ENCODE measurements around the gene LNPEP. TPM values are rescaled to one million over a fixed set of nuclear protein-coding genes. Genes with fewer than 3 reads are reported as not detected.

The LNPEP gene
- total RNA-seq, 1 donor from 2014 or later = 13.2 TPM

GRCh38 chr5:96909003-96909402 is 26.9 kb upstream of the LNPEP start:
- no peaks in the 10 kb centered on the region for H3K9me3 Mint-ChIP-seq (ENCODE audit: unreplicated experiment)
- DNase-seq (ENCODE audit: low spot score) = no peak
- no peak overlapping the region for H3K27ac Mint-ChIP-seq (ENCODE audit: unreplicated experiment)
- no peak overlapping the region for H3K4me3 Mint-ChIP-seq (ENCODE audit: unreplicated experiment)
- no peaks in the 10 kb centered on the region for H3K27me3 Mint-ChIP-seq (ENCODE audit: unreplicated experiment)
- no peak for TF ChIP-seq CTCF (IDR thresholded peaks at IDR 0.05; ENCODE audit: unreplicated experiment)
- no peaks in the 10 kb centered on the region for H3K4me1 Mint-ChIP-seq (ENCODE audit: unreplicated experiment)
- H3K36me3 Mint-ChIP-seq (ENCODE audit: low read depth, unreplicated experiment) = no peaks in the 10 kb centered on the region

- no peak for DNase-seq (ENCODE audit: low spot score)
- Mint-ChIP-seq H3K27me3 (ENCODE audit: unreplicated experiment) (no peaks in the 10 kb centered on the region), H3K27ac (ENCODE audit: unreplicated experiment) (no peak overlapping the region), H3K4me1 (ENCODE audit: unreplicated experiment) (no peaks in the 10 kb centered on the region), H3K4me3 (ENCODE audit: unreplicated experiment) (no peak overlapping the region), H3K9me3 (ENCODE audit: unreplicated experiment) (no peaks in the 10 kb centered on the region), H3K36me3 (ENCODE audit: low read depth, unreplicated experiment) (no peaks in the 10 kb centered on the region)
- no peak for TF ChIP-seq CTCF (IDR thresholded peaks at IDR 0.05; ENCODE audit: unreplicated experiment)
Observed at GRCh38 chr5:96909435-96909834, 26.4 kb upstream of the LNPEP start.

- Mint-ChIP-seq H3K9me3 (ENCODE audit: unreplicated experiment) (no peaks in the 10 kb centered on the region), H3K27me3 (ENCODE audit: unreplicated experiment) (no peaks in the 10 kb centered on the region), H3K4me3 (ENCODE audit: unreplicated experiment) (no peak overlapping the region), H3K27ac (ENCODE audit: unreplicated experiment) (no peak overlapping the region), H3K4me1 (ENCODE audit: unreplicated experiment) (no peaks in the 10 kb centered on the region), H3K36me3 (ENCODE audit: low read depth, unreplicated experiment) (no peaks in the 10 kb centered on the region)
- TF ChIP-seq CTCF (IDR thresholded peaks at IDR 0.05; ENCODE audit: unreplicated experiment) = no peak
- DNase-seq (ENCODE audit: low spot score) = no peak
Observed at GRCh38 chr5:96911139-96911538, 24.7 kb upstream of the LNPEP start.

- Mint-ChIP-seq H3K27ac (ENCODE audit: unreplicated experiment) (no peak overlapping the region), H3K27me3 (ENCODE audit: unreplicated experiment) (no peaks in the 10 kb centered on the region), H3K4me1 (ENCODE audit: unreplicated experiment) (no peaks in the 10 kb centered on the region)
Observed at GRCh38 chr5:96913233-96913632, 22.6 kb upstream of the LNPEP start.

GRCh38 chr5:96919754-96920197 is 16.1 kb upstream of the LNPEP start:
- H3K4me1 Mint-ChIP-seq (ENCODE audit: unreplicated experiment) = no peaks in the 10 kb centered on the region
- H3K36me3 Mint-ChIP-seq (ENCODE audit: low read depth, unreplicated experiment) = no peaks in the 10 kb centered on the region
- no peaks in the 10 kb centered on the region for H3K27me3 Mint-ChIP-seq (ENCODE audit: unreplicated experiment)
- no peak for DNase-seq (ENCODE audit: low spot score)
- no peak overlapping the region for H3K27ac Mint-ChIP-seq (ENCODE audit: unreplicated experiment)
- H3K9me3 Mint-ChIP-seq (ENCODE audit: unreplicated experiment) = no peaks in the 10 kb centered on the region
- H3K4me3 Mint-ChIP-seq (ENCODE audit: unreplicated experiment) = no peak overlapping the region
- TF ChIP-seq CTCF (IDR thresholded peaks at IDR 0.05; ENCODE audit: unreplicated experiment) = no peak

More at GRCh38 chr5:96913233-96913632, 22.6 kb upstream of the LNPEP start:
- no peak overlapping the region for H3K4me3 Mint-ChIP-seq (ENCODE audit: unreplicated experiment)
- no peaks in the 10 kb centered on the region for H3K36me3 Mint-ChIP-seq (ENCODE audit: low read depth, unreplicated experiment)
- DNase-seq (ENCODE audit: low spot score) = no peak
- TF ChIP-seq CTCF (IDR thresholded peaks at IDR 0.05; ENCODE audit: unreplicated experiment) = no peak
- no peaks in the 10 kb centered on the region for H3K9me3 Mint-ChIP-seq (ENCODE audit: unreplicated experiment)
